ENCODE measurements around the gene ABLIM3. TPM values are rescaled to one million over a fixed set of nuclear protein-coding genes. Genes with fewer than 3 reads are reported as not detected.

ABLIM3 gene
- total and polyA plus RNA-seq, 4 experiments from 2014 or later: not detected

GRCh38 chr5:149240354-149240998 lies 99.2 kb downstream of the ABLIM3 start:
- H3K9me3 Mint-ChIP-seq: peaks cover 0 to 2% (median 0%) of the 10 kb centered on the region in 8 donors
- peak overlapping the region; percentile 81 to 95 (median 89) for H3K27ac Mint-ChIP-seq
- Histone ChIP-seq H3K36me3 (ENCODE audit: insufficient read depth, low read length) (no peaks in the 10 kb centered on the region), H3K27ac (ENCODE audit: low read depth, low read length) (peak overlapping the region; percentile 49), H3K4me3 (ENCODE audit: low read length in 2 of 2) (peak overlapping the region; percentile 26 to 34), H3K9me3 (ENCODE audit: control insufficient read depth in 1 of 2, low read length in 2 of 2) (no peaks in the 10 kb centered on the region), H3K27me3 (ENCODE audit: insufficient read depth, low read length) (no peaks in the 10 kb centered on the region), H3K4me1 (ENCODE audit: insufficient read depth, low read length) (peaks cover 35% of the 10 kb centered on the region)
- H3K36me3 Mint-ChIP-seq: no peaks in the 10 kb centered on the region
- peak overlapping the region; percentile 25 to 80 (median 64) for H3K4me3 Mint-ChIP-seq
- H3K27me3 Mint-ChIP-seq: no peaks in the 10 kb centered on the region
- DNase-seq: peak; percentile 78 to 91 (median 88)
- H3K4me1 Mint-ChIP-seq: peaks cover 29 to 57% (median 37%) of the 10 kb centered on the region in 4 donors
- intact Hi-C loops (cut with micrococcal nuclease): loop anchor here (1.0 to 5.0 kb wide), 4 partner anchors 24 to 858 kb away; partner anchors contain the start of genes CSNK1A1 and FBXO38
- ChIA-PET POLR2A (ENCODE audit: partially characterized antibody) (interaction anchor here (0.6 to 2.4 kb wide), 21 partner anchors 9 to 1209 kb away, joined by 3 to 18 read pairs (median 4); partner anchors contain the start of genes ABLIM3, ADRB2, CSNK1A1 and PCYOX1L), CTCF (ENCODE audit: partially characterized antibody) (interaction anchor here (0.9 to 3.8 kb wide), 11 partner anchors 13 to 509 kb away, joined by 3 to 27 read pairs (median 4); partner anchors contain the start of gene ABLIM3)

DNA sequence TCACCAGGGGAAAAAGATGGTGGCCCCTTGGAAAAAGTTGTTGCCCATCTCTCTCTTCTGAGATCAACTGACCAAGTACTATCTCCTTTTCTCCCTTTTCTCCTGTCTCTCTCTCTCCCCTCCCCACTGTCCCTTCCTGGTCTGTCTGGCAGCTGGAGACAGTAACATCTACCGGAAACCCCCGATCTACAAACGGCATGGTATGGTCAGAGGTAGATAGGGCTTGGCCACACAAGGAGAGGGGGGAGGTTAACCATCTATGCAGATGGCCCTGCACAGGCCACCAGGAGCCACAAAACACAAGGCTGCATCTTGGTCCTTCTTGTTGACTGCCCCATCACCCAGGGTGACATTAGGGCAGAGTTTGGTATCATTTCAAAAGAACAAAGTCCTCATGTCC lies 101.0 kb downstream of the ABLIM3 start:
- Mint-ChIP-seq H3K4me3 (peak overlapping the region in 2 of 8 donors; percentile 17 to 48), H3K27me3 (no peaks in the 10 kb centered on the region), H3K9me3 (peaks cover 0 to 5% (median 0%) of the 10 kb centered on the region in 8 donors), H3K4me1 (peaks cover 28 to 57% (median 38%) of the 10 kb centered on the region in 4 donors), H3K36me3 (no peaks in the 10 kb centered on the region), H3K27ac (peak overlapping the region in 4 of 7 donors; percentile 29 to 77 (median 48))
- no peak for DNase-seq
- Histone ChIP-seq H3K27ac (ENCODE audit: low read depth, low read length) (no peak overlapping the region), H3K27me3 (ENCODE audit: insufficient read depth, low read length) (no peaks in the 10 kb centered on the region), H3K36me3 (ENCODE audit: insufficient read depth, low read length) (no peaks in the 10 kb centered on the region), H3K9me3 (ENCODE audit: control insufficient read depth in 1 of 2, low read length in 2 of 2) (no peaks in the 10 kb centered on the region), H3K4me3 (ENCODE audit: low read length in 2 of 2) (no peak overlapping the region), H3K4me1 (ENCODE audit: insufficient read depth, low read length) (peaks cover 35% of the 10 kb centered on the region)
- CTCF ChIA-PET (ENCODE audit: partially characterized antibody): interaction anchor here (2.6 kb wide), 1 partner anchor 21 kb away, joined by 21 read pairs; no protein-coding TSS in a partner anchor
- intact Hi-C loops (cut with micrococcal nuclease): loop anchor here (5.0 kb wide), 1 partner anchor 310 kb away; the partner anchor contains the start of gene CSNK1A1
- POLR2A ChIA-PET (ENCODE audit: partially characterized antibody): no interaction called here

DNA sequence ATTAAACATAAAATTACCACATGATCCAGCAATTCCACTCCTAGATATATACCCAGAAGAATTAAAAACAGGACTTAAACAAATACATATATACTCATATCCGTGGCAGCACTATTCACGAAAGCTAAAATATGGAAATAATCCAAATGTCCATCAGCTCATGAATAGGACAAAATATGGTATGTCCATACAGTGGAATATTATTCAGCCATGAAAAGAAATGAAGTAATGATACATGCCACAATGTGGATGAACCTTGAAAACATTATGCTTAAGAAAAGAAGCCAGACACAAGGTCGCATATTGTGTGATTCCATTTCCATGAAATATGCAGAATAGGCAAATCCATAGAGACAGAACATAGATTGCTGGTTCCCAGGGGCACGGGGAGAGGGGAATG lies 105.6 kb downstream of the ABLIM3 start:
- Histone ChIP-seq H3K27me3 (ENCODE audit: insufficient read depth, low read length) (no peaks in the 10 kb centered on the region), H3K4me3 (ENCODE audit: low read length in 2 of 2) (no peak overlapping the region), H3K27ac (ENCODE audit: low read depth, low read length) (no peak overlapping the region), H3K36me3 (ENCODE audit: insufficient read depth, low read length) (no peaks in the 10 kb centered on the region), H3K9me3 (ENCODE audit: control insufficient read depth in 1 of 2, low read length in 2 of 2) (no peaks in the 10 kb centered on the region), H3K4me1 (ENCODE audit: insufficient read depth, low read length) (peaks cover 3% of the 10 kb centered on the region)
- Mint-ChIP-seq H3K9me3 (peaks cover 0 to 5% (median 0%) of the 10 kb centered on the region in 8 donors), H3K4me1 (peaks cover 4 to 18% (median 9%) of the 10 kb centered on the region in 4 donors), H3K36me3 (no peaks in the 10 kb centered on the region), H3K27me3 (no peaks in the 10 kb centered on the region), H3K27ac (peak overlapping the region in 1 of 7 donors; percentile 9), H3K4me3 (no peak overlapping the region)
- no peak for DNase-seq
- CTCF ChIA-PET (ENCODE audit: partially characterized antibody): interaction anchor here (0.9 to 1.4 kb wide), 4 partner anchors 9 to 20 kb away, joined by 3 to 4 read pairs (median 3); no protein-coding TSS in a partner anchor
- POLR2A ChIA-PET (ENCODE audit: partially characterized antibody): interaction anchor here (0.9 kb wide), 1 partner anchor 87 kb away, joined by 3 read pairs; no protein-coding TSS in a partner anchor
- intact Hi-C loops (cut with micrococcal nuclease): no loop called here

DNA sequence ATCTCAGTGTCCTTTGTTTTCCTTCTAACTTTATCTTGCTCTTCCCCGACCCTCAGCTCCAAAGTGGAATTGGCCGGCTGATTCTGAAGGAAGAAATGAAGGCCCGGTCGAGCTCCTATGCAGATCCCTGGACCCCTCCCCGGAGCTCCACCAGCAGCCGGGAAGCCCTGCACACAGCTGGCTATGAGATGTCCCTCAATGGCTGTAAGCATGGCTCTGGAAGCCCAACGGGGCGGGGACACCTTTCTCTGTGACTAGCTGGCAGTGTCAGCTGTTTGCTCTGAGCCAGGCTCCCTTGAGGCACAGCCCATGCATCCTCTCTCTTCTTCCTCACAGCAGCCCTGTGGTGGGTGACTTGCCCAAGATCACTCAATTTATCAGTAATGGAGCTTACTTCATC lies 106.4 kb downstream of the ABLIM3 start:
- H3K4me3 Mint-ChIP-seq: no peak overlapping the region

GRCh38 chr5:149251546-149251945 lies 110.3 kb downstream of the ABLIM3 start:
- H3K9me3 ChIP-seq (ENCODE audit: control insufficient read depth in 1 of 2, low read length in 2 of 2): no peaks in the 10 kb centered on the region
- H3K4me3 ChIP-seq (ENCODE audit: low read length in 2 of 2): no peak overlapping the region
- no peaks in the 10 kb centered on the region for H3K27me3 Mint-ChIP-seq
- H3K4me3 Mint-ChIP-seq: no peak overlapping the region
- H3K27ac ChIP-seq (ENCODE audit: low read depth, low read length): no peak overlapping the region
- POLR2A ChIA-PET (ENCODE audit: partially characterized antibody): no interaction called here
- H3K36me3 Mint-ChIP-seq: no peaks in the 10 kb centered on the region
- H3K4me1 Mint-ChIP-seq: peaks cover 0 to 4% (median 2%) of the 10 kb centered on the region in 4 donors
- H3K36me3 ChIP-seq (ENCODE audit: insufficient read depth, low read length): no peaks in the 10 kb centered on the region
- H3K27ac Mint-ChIP-seq: no peak overlapping the region
- CTCF ChIA-PET (ENCODE audit: partially characterized antibody): interaction anchor here (1.0 to 2.7 kb wide), 2 partner anchors 110 to 137 kb away, joined by 3 to 8 read pairs; partner anchors contain the start of gene ABLIM3
- peaks cover 0 to 5% (median 0%) of the 10 kb centered on the region in 8 donors for H3K9me3 Mint-ChIP-seq
- no peaks in the 10 kb centered on the region for H3K4me1 ChIP-seq (ENCODE audit: insufficient read depth, low read length)
- intact Hi-C loops (cut with micrococcal nuclease): no loop called here
- H3K27me3 ChIP-seq (ENCODE audit: insufficient read depth, low read length): no peaks in the 10 kb centered on the region
- no peak for DNase-seq

More for the DNA sequence above, 106.4 kb downstream of the ABLIM3 start:
- H3K27ac ChIP-seq (ENCODE audit: low read depth, low read length): no peak overlapping the region
- H3K4me3 ChIP-seq (ENCODE audit: low read length in 2 of 2): no peak overlapping the region
- H3K9me3 Mint-ChIP-seq: peaks cover 0 to 5% (median 0%) of the 10 kb centered on the region in 8 donors
- no peaks in the 10 kb centered on the region for H3K27me3 Mint-ChIP-seq
- intact Hi-C loops (cut with micrococcal nuclease): no loop called here
- H3K27ac Mint-ChIP-seq: no peak overlapping the region
- H3K9me3 ChIP-seq (ENCODE audit: control insufficient read depth in 1 of 2, low read length in 2 of 2): no peaks in the 10 kb centered on the region
- no peaks in the 10 kb centered on the region for H3K4me1 ChIP-seq (ENCODE audit: insufficient read depth, low read length)
- peaks cover 1 to 12% (median 5%) of the 10 kb centered on the region in 4 donors for H3K4me1 Mint-ChIP-seq
- no peaks in the 10 kb centered on the region for H3K36me3 ChIP-seq (ENCODE audit: insufficient read depth, low read length)
- ChIA-PET CTCF (ENCODE audit: partially characterized antibody) (interaction anchor here (1.4 kb wide), 1 partner anchor 19 kb away, joined by 3 read pairs; no protein-coding TSS in a partner anchor), POLR2A (ENCODE audit: partially characterized antibody) (no interaction called here)
- DNase-seq: no peak
- no peaks in the 10 kb centered on the region for H3K27me3 ChIP-seq (ENCODE audit: insufficient read depth, low read length)
- no peaks in the 10 kb centered on the region for H3K36me3 Mint-ChIP-seq

- Histone ChIP-seq H3K27ac (ENCODE audit: low read depth, low read length) (no peak overlapping the region), H3K4me1 (ENCODE audit: insufficient read depth, low read length) (no peaks in the 10 kb centered on the region), H3K4me3 (ENCODE audit: low read length in 2 of 2) (no peak overlapping the region), H3K9me3 (ENCODE audit: control insufficient read depth in 1 of 2, low read length in 2 of 2) (no peaks in the 10 kb centered on the region), H3K36me3 (ENCODE audit: insufficient read depth, low read length) (no peaks in the 10 kb centered on the region), H3K27me3 (ENCODE audit: insufficient read depth, low read length) (no peaks in the 10 kb centered on the region)
- Mint-ChIP-seq H3K9me3 (peaks cover 0 to 3% (median 0%) of the 10 kb centered on the region in 8 donors), H3K4me3 (no peak overlapping the region), H3K27me3 (peaks cover 1 to 4% of the 10 kb centered on the region in 2 donors), H3K36me3 (no peaks in the 10 kb centered on the region), H3K4me1 (peaks cover 0 to 3% (median under 1%) of the 10 kb centered on the region in 4 donors), H3K27ac (no peak overlapping the region)
- no peak for DNase-seq
- POLR2A ChIA-PET (ENCODE audit: partially characterized antibody): interaction anchor here (3.3 kb wide), 1 partner anchor 14 kb away, joined by 18 read pairs; no protein-coding TSS in a partner anchor
- CTCF ChIA-PET (ENCODE audit: partially characterized antibody): interaction anchor here (0.9 to 2.0 kb wide), 4 partner anchors 11 to 113 kb away, joined by 3 to 14 read pairs (median 8); partner anchors contain the start of gene ABLIM3
- intact Hi-C loops (cut with micrococcal nuclease): no loop called here
These were observed 113.2 kb downstream of the ABLIM3 start for GRCh38 chr5:149254506-149254905.

DNA sequence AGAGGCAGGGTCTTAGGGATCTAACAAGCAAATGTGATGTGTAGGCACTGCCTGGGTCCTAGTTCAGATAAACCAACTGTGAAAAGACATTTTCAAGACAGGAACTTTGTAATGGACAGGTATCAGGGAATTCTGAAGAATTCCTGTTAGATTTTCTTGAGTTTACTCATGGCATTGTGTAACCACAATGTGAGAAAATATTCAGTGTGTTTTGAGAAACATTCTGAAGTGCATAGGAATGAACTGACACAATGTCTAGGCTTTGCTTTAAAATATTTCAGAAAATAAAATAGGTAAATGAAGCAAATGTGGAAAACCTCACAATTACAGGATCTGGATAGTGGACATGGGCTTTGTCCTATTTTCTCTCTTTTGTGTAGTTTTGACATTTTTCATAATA lies 115.2 kb downstream of the ABLIM3 start:
- Mint-ChIP-seq H3K9me3 (peaks cover 0 to 3% (median 0%) of the 10 kb centered on the region in 8 donors), H3K27ac (no peak overlapping the region), H3K4me1 (peaks cover 0 to 3% (median under 1%) of the 10 kb centered on the region in 4 donors), H3K4me3 (no peak overlapping the region), H3K36me3 (no peaks in the 10 kb centered on the region), H3K27me3 (peaks cover 4% of the 10 kb centered on the region in 2 donors)
- Histone ChIP-seq H3K4me3 (ENCODE audit: low read length in 2 of 2) (no peak overlapping the region), H3K27ac (ENCODE audit: low read depth, low read length) (no peak overlapping the region), H3K27me3 (ENCODE audit: insufficient read depth, low read length) (no peaks in the 10 kb centered on the region), H3K4me1 (ENCODE audit: insufficient read depth, low read length) (no peaks in the 10 kb centered on the region), H3K9me3 (ENCODE audit: control insufficient read depth in 1 of 2, low read length in 2 of 2) (no peaks in the 10 kb centered on the region), H3K36me3 (ENCODE audit: insufficient read depth, low read length) (no peaks in the 10 kb centered on the region)
- CTCF ChIA-PET (ENCODE audit: partially characterized antibody): interaction anchor here (0.9 to 1.7 kb wide), 2 partner anchors 10 to 13 kb away, joined by 3 to 6 read pairs; no protein-coding TSS in a partner anchor
- DNase-seq: no peak
- POLR2A ChIA-PET (ENCODE audit: partially characterized antibody): no interaction called here
- intact Hi-C loops (cut with micrococcal nuclease): no loop called here

Data from CD4-positive, alpha-beta memory T cell (primary cell).